ENCODE results near the gene TTC12.

Gene TTC12

GRCh38 chr11:113377681-113378412 lies 63.5 kb downstream of the TTC12 start:
- DNase-seq: no peak

- no peak for DNase-seq
Observed at GRCh38 chr11:113378692-113379091, 64.3 kb downstream of the TTC12 start.

- no peak for DNase-seq
Observed at GRCh38 chr11:113382121-113382520, 67.7 kb downstream of the TTC12 start.

GRCh38 chr11:113384551-113384950 lies 70.2 kb downstream of the TTC12 start:
- DNase-seq: no peak

GRCh38 chr11:113385749-113386148 lies 71.4 kb downstream of the TTC12 start:
- DNase-seq: no peak

- no peak for DNase-seq
Observed at GRCh38 chr11:113386866-113387265, 72.5 kb downstream of the TTC12 start.

- DNase-seq: no peak
Observed at GRCh38 chr11:113387605-113388211, 73.3 kb downstream of the TTC12 start, which contains the start of gene ANKK1. TSS of gene ANKK1 (plus strand) at chr11:113387779. CDS start at chr11:113387885, 106 bp downstream.

GRCh38 chr11:113389272-113389671 lies 74.9 kb downstream of the TTC12 start:
- DNase-seq: no peak

- DNase-seq: no peak
Observed at GRCh38 chr11:113392236-113392921, 78.0 kb downstream of the TTC12 start.

- DNase-seq: no peak
Observed at GRCh38 chr11:113393501-113393985, 79.2 kb downstream of the TTC12 start.

- DNase-seq: no peak
Observed at GRCh38 chr11:113394919-113395318, 80.5 kb downstream of the TTC12 start.

GRCh38 chr11:113395782-113396336 lies 81.5 kb downstream of the TTC12 start:
- no peak for DNase-seq

GRCh38 chr11:113396690-113397089 lies 82.3 kb downstream of the TTC12 start:
- DNase-seq: no peak

GRCh38 chr11:113397212-113397611 lies 82.8 kb downstream of the TTC12 start:
- DNase-seq: no peak

GRCh38 chr11:113397821-113398220 lies 83.4 kb downstream of the TTC12 start:
- no peak for DNase-seq

- DNase-seq: no peak
Observed at GRCh38 chr11:113398669-113399430, 84.5 kb downstream of the TTC12 start.

GRCh38 chr11:113400631-113401230 lies 86.3 kb downstream of the TTC12 start:
- DNase-seq: no peak

- no peak for DNase-seq
Observed at GRCh38 chr11:113401718-113402117, 87.3 kb downstream of the TTC12 start.

- no peak for DNase-seq
Observed at GRCh38 chr11:113404859-113405430, 90.6 kb downstream of the TTC12 start.

GRCh38 chr11:113405724-113406478 lies 91.5 kb downstream of the TTC12 start:
- DNase-seq: no peak

GRCh38 chr11:113407163-113407562 lies 92.8 kb downstream of the TTC12 start:
- no peak for DNase-seq

All from CD4-positive, alpha-beta T cell treated with Interleukin-4 for 1 hour (primary cell).